Suprapubic skin (tissue), 4 donors: ENCODE results near the gene SIAH3. TPM values are rescaled to one million over a fixed set of nuclear protein-coding genes. Genes with fewer than 3 reads are reported as not detected.
"Not testable (repeated sequence)": the region's sequence is repeated elsewhere in the genome, so short reads cannot be mapped to it uniquely, and the experiment has no call there.

Experiments
- DNase-seq, 2 donors: peaks; one replicate each; pipeline ENCODE4 v3.0.0-alpha.2; 2019; ENCODE audit warnings: low spot score in 2 of 2
- H3K27ac ChIP-seq: fragments of 200-600 bp; sonication (generic); one replicate; pipeline ENCODE4 v1.5.1; 2019
- H3K27me3 ChIP-seq: fragments of 200-600 bp; sonication (generic); one replicate; pipeline ENCODE4 v1.5.1; 2019
- H3K36me3 ChIP-seq: fragments of 200-600 bp; sonication (generic); one replicate; pipeline ENCODE4 v1.5.1; 2019
- H3K4me1 ChIP-seq: fragments of 200-600 bp; sonication (generic); one replicate; pipeline ENCODE4 v1.5.1; 2019
- H3K4me3 ChIP-seq: fragments of 200-600 bp; sonication (generic); one replicate; pipeline ENCODE4 v1.5.1; 2019; ENCODE audit warnings: mild to moderate bottlenecking
- H3K9me3 ChIP-seq: fragments of 200-600 bp; sonication (generic); one replicate; pipeline ENCODE4 v1.5.1; 2019
- CTCF ChIP-seq, 2 donors: fragments of 200-600 bp in 1 of 2; fragments of 450-650 bp in 1 of 2; sonication (generic) in 1 of 2; IDR thresholded peaks; one replicate each; pipeline ENCODE4 v1.5.1; 2016 to 2019; ENCODE audit warnings: antibody characterized with exemption in 2 of 2, mild to moderate bottlenecking in 1 of 2, moderate library complexity in 1 of 2
- EP300 ChIP-seq: sonication (generic); formaldehyde crosslinking; IDR thresholded peaks from one replicate; pipeline ENCODE4 v1.6.1; 2017; ENCODE audit warnings: antibody characterized with exemption
- POLR2A ChIP-seq, 2 donors: fragments of 450-650 bp; IDR thresholded peaks; one replicate each; pipeline ENCODE4 v1.6.1; 2017; ENCODE audit warnings: antibody characterized with exemption in 2 of 2, mild to moderate bottlenecking in 2 of 2, moderate library complexity in 2 of 2
- POLR2AphosphoS5 ChIP-seq, 3 donors: sonication (generic); formaldehyde crosslinking; IDR thresholded peaks; one replicate each; pipeline ENCODE4 v1.6.1; 2017; ENCODE audit warnings: antibody characterized with exemption in 3 of 3
- WGBS: methylation state at CpG from one replicate; pipeline ENCODE4 v1.1.5; 2018; 5-methylcytosine and 5-hydroxymethylcytosine counted together
- total RNA-seq, 4 donors: library from RNA; depleted of rRNA; stranded (reverse); fragments of >200 nt; gene quantifications; one replicate each; pipeline ENCODE4 v1.1.0, GENCODE V29; 2016

The SIAH3 gene
- total RNA-seq, 4 donors from 2014 or later = 0.10 to 0.38 TPM; not detected in 2

GRCh38 chr13:45873491-45874325 is 22.2 kb upstream of the SIAH3 start:
- no peak for TF ChIP-seq POLR2A (IDR thresholded peaks at IDR 0.05)
- no peak for TF ChIP-seq CTCF (IDR thresholded peaks at IDR 0.05)
- TF ChIP-seq POLR2AphosphoS5 (IDR thresholded peaks at IDR 0.05) = no peak
- TF ChIP-seq EP300 = no peak
- no peak overlapping the region for H3K4me3 ChIP-seq
- no peaks in the 10 kb centered on the region for H3K27me3 ChIP-seq
- H3K27ac ChIP-seq = no peak overlapping the region
- 67% methylated on average over 8 of the region's 8 CpGs for WGBS
- no peaks in the 10 kb centered on the region for H3K9me3 ChIP-seq
- H3K36me3 ChIP-seq = no peaks in the 10 kb centered on the region
- DNase-seq = no peak
- no peaks in the 10 kb centered on the region for H3K4me1 ChIP-seq

GRCh38 chr13:45872566-45872965 is 21.0 kb upstream of the SIAH3 start:
- H3K4me3 ChIP-seq = no peak overlapping the region
- H3K4me1 ChIP-seq = no peaks in the 10 kb centered on the region
- TF ChIP-seq POLR2AphosphoS5 (IDR thresholded peaks at IDR 0.05) (no peak), CTCF (IDR thresholded peaks at IDR 0.05) (no peak), EP300 (no peak), POLR2A (IDR thresholded peaks at IDR 0.05) (no peak)
- H3K27me3 ChIP-seq = no peaks in the 10 kb centered on the region
- WGBS = 61% methylated on average over 3 of the region's 3 CpGs
- no peak for DNase-seq
- no peaks in the 10 kb centered on the region for H3K9me3 ChIP-seq
- H3K27ac ChIP-seq = no peak overlapping the region
- H3K36me3 ChIP-seq = no peaks in the 10 kb centered on the region

GRCh38 chr13:45871201-45871600 is 19.6 kb upstream of the SIAH3 start:
- not testable (repeated sequence) for H3K27me3 ChIP-seq, H3K27ac ChIP-seq
- 61% methylated on average over 6 of the region's 6 CpGs for WGBS

GRCh38 chr13:45870232-45870631 is 18.7 kb upstream of the SIAH3 start:
- Histone ChIP-seq H3K27ac (no peak overlapping the region), H3K4me1 (no peaks in the 10 kb centered on the region), H3K27me3 (no peaks in the 10 kb centered on the region), H3K9me3 (no peaks in the 10 kb centered on the region), H3K36me3 (no peaks in the 10 kb centered on the region), H3K4me3 (no peak overlapping the region)
- TF ChIP-seq CTCF (IDR thresholded peaks at IDR 0.05) = no peak
- TF ChIP-seq EP300 = no peak
- TF ChIP-seq POLR2AphosphoS5 (IDR thresholded peaks at IDR 0.05) = no peak
- no peak for TF ChIP-seq POLR2A (IDR thresholded peaks at IDR 0.05)
- 90% methylated on average over 10 of the region's 10 CpGs for WGBS
- DNase-seq = no peak

More at GRCh38 chr13:45871201-45871600, 19.6 kb upstream of the SIAH3 start:
- not testable (repeated sequence) for DNase-seq, H3K4me3 ChIP-seq, H3K4me1 ChIP-seq, H3K9me3 ChIP-seq, H3K36me3 ChIP-seq

GRCh38 chr13:45865414-45865813 is 13.9 kb upstream of the SIAH3 start:
- Histone ChIP-seq H3K27me3 (peaks cover 7% of the 10 kb centered on the region), H3K4me3 (no peak overlapping the region), H3K9me3 (no peaks in the 10 kb centered on the region), H3K27ac (no peak overlapping the region), H3K4me1 (no peaks in the 10 kb centered on the region), H3K36me3 (no peaks in the 10 kb centered on the region)
- TF ChIP-seq POLR2AphosphoS5 (IDR thresholded peaks at IDR 0.05) = no peak
- TF ChIP-seq POLR2A (IDR thresholded peaks at IDR 0.05) = no peak
- no peak for TF ChIP-seq EP300
- no peak for TF ChIP-seq CTCF (IDR thresholded peaks at IDR 0.05)
- no peak for DNase-seq
- 91% methylated on average over 2 of the region's 2 CpGs for WGBS
